ENCODE results near the gene CUZD1. TPM values are rescaled to one million over a fixed set of nuclear protein-coding genes. Genes with fewer than 3 reads are reported as not detected.

The CUZD1 gene
- total and polyA plus RNA-seq, 9 of the 15 experiments (the other 6 are each of a cell fraction or from before 2014, with no cell fraction given): 0.51 to 1.7 (median 1.1) TPM

DNA sequence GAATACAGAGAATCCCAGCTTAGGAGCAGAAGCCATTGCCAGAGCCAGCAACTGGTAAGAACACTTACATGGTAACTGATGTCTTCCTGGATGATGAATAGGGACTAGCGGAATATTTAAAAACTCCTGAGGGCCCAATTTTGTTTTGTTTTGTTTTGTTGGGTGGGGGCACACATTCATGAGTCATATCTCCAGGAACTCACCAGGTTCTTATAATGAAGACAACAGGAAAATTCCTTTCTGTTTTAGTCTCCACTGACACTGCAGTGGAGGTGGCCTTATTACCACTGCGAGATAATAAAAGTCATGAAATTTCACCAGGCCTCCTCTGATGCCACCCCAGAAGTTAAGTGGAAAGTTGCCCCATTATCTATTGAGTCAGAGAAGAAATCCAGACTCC lies 6.6 kb upstream of the CUZD1 start:
- DNase-seq (ENCODE audit: extremely low read depth in 1 of 4, low spot score in 3 of 4) (no peak), FAIRE-seq (no peak), ATAC-seq (no peak)
- peaks cover 49% of the 10 kb centered on the region; the same call in 2 of the 3 replicates for H3K36me3 ChIP-seq (ENCODE audit: control insufficient read depth, insufficient read depth, low read length)
- ChIA-PET POLR2A (interaction anchor here (0.7 kb wide), 1 partner anchor 462 kb away, joined by 3 read pairs; no protein-coding TSS in a partner anchor), CTCF (ENCODE audit: low intra/inter-chr PET ratio) (no interaction called here)
- no peaks in the 10 kb centered on the region; a peak in 1 of 5 replicates for H3K4me1 ChIP-seq (replicated peaks in 1 of 2; ENCODE audit: control insufficient read depth in 2 of 2, insufficient read depth in 2 of 2, low read length in 2 of 2)
- peaks cover 5% of the 10 kb centered on the region; the same call in 2 of the 3 replicates for H3K79me2 ChIP-seq (ENCODE audit: control insufficient read depth, insufficient read depth, low read length)
- H3K9ac ChIP-seq (ENCODE audit: insufficient read depth in 1 of 2, low read depth in 2 of 2, low read length in 2 of 2): no peak overlapping the region
- BruUV-seq (replicated peaks): no TSS peak
- no peak overlapping the region for H2AFZ ChIP-seq (ENCODE audit: low read depth, low read length)
- intact Hi-C loops (cut with micrococcal nuclease) (no loop called here), in situ Hi-C loops (cut with MboI) (no loop called here)
- TF ChIP-seq, protein P1, sequence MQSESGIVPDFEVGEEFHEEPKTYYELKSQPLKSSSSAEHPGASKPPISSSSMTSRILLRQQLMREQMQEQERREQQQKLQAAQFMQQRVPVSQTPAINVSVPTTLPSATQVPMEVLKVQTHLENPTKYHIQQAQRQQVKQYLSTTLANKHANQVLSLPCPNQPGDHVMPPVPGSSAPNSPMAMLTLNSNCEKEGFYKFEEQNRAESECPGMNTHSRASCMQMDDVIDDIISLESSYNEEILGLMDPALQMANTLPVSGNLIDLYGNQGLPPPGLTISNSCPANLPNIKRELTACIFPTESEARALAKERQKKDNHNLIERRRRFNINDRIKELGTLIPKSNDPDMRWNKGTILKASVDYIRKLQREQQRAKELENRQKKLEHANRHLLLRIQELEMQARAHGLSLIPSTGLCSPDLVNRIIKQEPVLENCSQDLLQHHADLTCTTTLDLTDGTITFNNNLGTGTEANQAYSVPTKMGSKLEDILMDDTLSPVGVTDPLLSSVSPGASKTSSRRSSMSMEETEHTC (IDR thresholded peaks at IDR 0.05): no peak
- TF ChIP-seq SIN3B (IDR thresholded peaks at IDR 0.05; ENCODE audit: low read depth): no peak
- no peaks in the 10 kb centered on the region for H3K27me3 ChIP-seq (ENCODE audit: control insufficient read depth in 2 of 2, insufficient read depth in 2 of 2, low read length in 2 of 2)
- 94% methylated on average over 2 of the region's 2 CpGs for WGBS (ENCODE audit: insufficient coverage, low coverage, missing lambda C conversion rate)
- no peak overlapping the region for H3K27ac ChIP-seq (ENCODE audit: extremely low read depth, low read depth, low read length)
- no peaks in the 10 kb centered on the region for H3K9me3 ChIP-seq (replicated peaks; ENCODE audit: control insufficient read depth, insufficient read depth, low read depth, low read length)
- no peak overlapping the region for H3K4me3 ChIP-seq
- no peaks in the 10 kb centered on the region for H3K9me1 ChIP-seq (ENCODE audit: control insufficient read depth, insufficient read depth, low read length)
- H4K20me1 ChIP-seq (replicated peaks; ENCODE audit: control insufficient read depth, insufficient read depth, low read length): 0 out of 2 replicates have a peak, but pooled peaks cover 4% of the 10 kb centered on the region
- no peak overlapping the region for H3K4me2 ChIP-seq (ENCODE audit: insufficient read depth, low read length)
